Parathyroid adenoma (tissue), 2 donors: ENCODE measurements around the gene MC3R.

Experiments
- H2AFZ ChIP-seq: fragments of 300-600 bp; sonication (generic); one replicate; pipeline ENCODE4 v1.7.0; 2017; ENCODE audit warnings: antibody characterized with exemption, mild to moderate bottlenecking
- H3K27ac ChIP-seq: fragments of 300-600 bp; sonication (generic); one replicate; pipeline ENCODE4 v1.7.0; 2017
- H3K27me3 ChIP-seq: fragments of 300-600 bp; sonication (generic); one replicate; pipeline ENCODE4 v1.7.0; 2017; ENCODE audit warnings: low read length; ENCODE audit not compliant: control insufficient read depth, insufficient read depth
- H3K36me3 ChIP-seq: fragments of 300-600 bp; sonication (generic); one replicate; pipeline ENCODE4 v1.7.0; 2017; ENCODE audit warnings: low read length; ENCODE audit not compliant: control insufficient read depth, insufficient read depth
- H3K4me1 ChIP-seq: fragments of 300-600 bp; sonication (generic); one replicate; pipeline ENCODE4 v1.7.0; 2017; ENCODE audit warnings: control low read depth
- H3K4me2 ChIP-seq: fragments of 300-600 bp; sonication (generic); one replicate; pipeline ENCODE4 v1.7.0; 2017; ENCODE audit warnings: low read length
- H3K4me3 ChIP-seq: fragments of 300-600 bp; sonication (generic); one replicate; pipeline ENCODE4 v1.7.0; 2017; ENCODE audit warnings: low read depth, low read length
- H3K79me2 ChIP-seq: fragments of 300-600 bp; sonication (generic); one replicate; pipeline ENCODE4 v1.7.0; 2017; ENCODE audit warnings: control low read depth
- H3K9ac ChIP-seq: fragments of 300-600 bp; sonication (generic); one replicate; pipeline ENCODE4 v1.7.0; 2017; ENCODE audit warnings: mild to moderate bottlenecking
- H3K9me3 ChIP-seq: fragments of 300-600 bp; sonication (generic); one replicate; pipeline ENCODE4 v1.7.0; 2017; ENCODE audit warnings: low read length; ENCODE audit not compliant: control insufficient read depth
- CTCF ChIP-seq: fragments of 300-600 bp; sonication (generic); IDR thresholded peaks from one replicate; pipeline ENCODE4 v1.7.0; 2017; ENCODE audit warnings: antibody characterized with exemption, mild to moderate bottlenecking
- donor health status: primary hyperparathyroidism.

The MC3R gene

DNA sequence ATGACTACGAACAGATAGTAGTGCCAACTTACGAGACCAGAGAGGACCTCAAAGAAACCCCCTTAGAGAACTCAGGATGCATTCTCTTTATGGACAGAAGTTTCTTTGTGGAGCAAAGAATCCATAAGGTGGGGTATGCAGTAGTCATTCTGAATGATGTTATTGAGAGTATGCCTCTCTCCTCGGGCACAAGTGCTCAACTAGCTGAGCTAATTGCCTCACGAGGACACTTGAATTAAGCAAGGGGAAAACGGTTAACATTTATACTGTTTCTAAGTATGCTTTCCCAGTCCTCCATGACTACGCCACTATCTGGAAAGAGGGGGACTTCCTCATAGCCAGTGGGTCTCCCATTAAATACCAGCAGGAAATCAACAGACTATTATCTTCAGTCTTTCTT lies 25.6 kb downstream of the MC3R start:
- H3K4me1 ChIP-seq: no peaks in the 10 kb centered on the region
- TF ChIP-seq CTCF: no peak
- no peaks in the 10 kb centered on the region for H3K36me3 ChIP-seq
- no peak overlapping the region for H3K9ac ChIP-seq
- no peak overlapping the region for H3K4me2 ChIP-seq
- no peak overlapping the region for H3K4me3 ChIP-seq
- no peak overlapping the region for H2AFZ ChIP-seq
- no peaks in the 10 kb centered on the region for H3K79me2 ChIP-seq
- no peak overlapping the region for H3K27ac ChIP-seq
- H3K27me3 ChIP-seq: no peaks in the 10 kb centered on the region
- no peaks in the 10 kb centered on the region for H3K9me3 ChIP-seq

GRCh38 chr20:56278196-56278595 lies 29.7 kb downstream of the MC3R start:
- H2AFZ ChIP-seq: no peak overlapping the region
- no peaks in the 10 kb centered on the region for H3K79me2 ChIP-seq
- no peaks in the 10 kb centered on the region for H3K36me3 ChIP-seq
- no peak overlapping the region for H3K27ac ChIP-seq
- no peak overlapping the region for H3K4me2 ChIP-seq
- no peak overlapping the region for H3K4me3 ChIP-seq
- H3K9me3 ChIP-seq: peaks cover 3% of the 10 kb centered on the region
- H3K27me3 ChIP-seq: no peaks in the 10 kb centered on the region
- no peaks in the 10 kb centered on the region for H3K4me1 ChIP-seq
- no peak overlapping the region for H3K9ac ChIP-seq
- no peak for TF ChIP-seq CTCF

- Histone ChIP-seq H2AFZ (no peak overlapping the region), H3K9me3 (peaks cover 3% of the 10 kb centered on the region), H3K4me1 (no peaks in the 10 kb centered on the region), H3K36me3 (no peaks in the 10 kb centered on the region), H3K9ac (no peak overlapping the region), H3K27ac (no peak overlapping the region), H3K79me2 (no peaks in the 10 kb centered on the region), H3K4me2 (no peak overlapping the region), H3K4me3 (no peak overlapping the region), H3K27me3 (no peaks in the 10 kb centered on the region)
- TF ChIP-seq CTCF: no peak
Observed at GRCh38 chr20:56285496-56285895, 37.0 kb downstream of the MC3R start.

DNA sequence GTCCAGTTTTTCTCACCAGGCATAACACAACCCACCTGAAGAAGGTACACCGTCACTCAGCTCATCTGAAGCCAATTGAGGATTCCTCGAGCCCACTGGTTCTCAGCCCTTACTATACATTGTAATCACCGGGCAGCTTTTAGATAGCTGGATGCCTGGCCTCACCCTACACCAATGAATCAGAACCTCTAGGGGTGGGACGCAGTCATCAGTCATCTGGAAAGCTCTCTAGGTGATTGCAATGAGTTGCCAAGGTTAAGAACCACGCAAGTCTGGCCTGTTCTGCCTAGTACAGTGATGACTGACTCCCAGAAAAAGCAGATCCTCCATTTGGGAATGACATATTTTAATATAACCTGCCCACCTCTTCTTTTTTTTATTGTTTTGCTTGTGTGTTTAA lies 41.1 kb downstream of the MC3R start:
- TF ChIP-seq CTCF: no peak
- no peaks in the 10 kb centered on the region for H3K36me3 ChIP-seq

DNA sequence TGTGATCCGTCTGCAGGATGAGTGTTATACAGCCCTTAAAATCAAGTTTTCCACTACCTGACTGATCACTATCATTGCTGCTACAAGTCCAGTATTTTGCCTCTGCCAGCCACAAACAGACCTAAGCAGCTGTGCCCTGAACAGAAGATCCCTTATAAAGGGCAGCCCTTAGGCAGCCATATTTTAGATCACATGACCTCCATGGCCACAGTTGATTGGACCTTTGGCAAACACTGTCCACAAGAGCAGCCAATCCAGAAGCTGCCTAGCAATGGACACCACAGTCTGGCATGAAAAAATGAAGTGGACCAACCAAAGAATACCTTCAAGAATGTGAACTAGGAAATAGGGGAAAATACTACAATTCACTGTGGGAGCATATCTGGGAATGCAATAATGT lies 50.8 kb downstream of the MC3R start:
- no peak for TF ChIP-seq CTCF
- no peaks in the 10 kb centered on the region for H3K27me3 ChIP-seq
- no peaks in the 10 kb centered on the region for H3K36me3 ChIP-seq
- no peak overlapping the region for H3K27ac ChIP-seq
- no peaks in the 10 kb centered on the region for H3K79me2 ChIP-seq
- no peak overlapping the region for H2AFZ ChIP-seq
- no peak overlapping the region for H3K4me3 ChIP-seq
- H3K9ac ChIP-seq: no peak overlapping the region
- no peak overlapping the region for H3K4me2 ChIP-seq
- H3K4me1 ChIP-seq: no peaks in the 10 kb centered on the region
- H3K9me3 ChIP-seq: no peaks in the 10 kb centered on the region

More for the DNA sequence above, 41.1 kb downstream of the MC3R start:
- no peaks in the 10 kb centered on the region for H3K79me2 ChIP-seq
- no peak overlapping the region for H3K9ac ChIP-seq
- H2AFZ ChIP-seq: no peak overlapping the region
- no peak overlapping the region for H3K27ac ChIP-seq
- no peaks in the 10 kb centered on the region for H3K9me3 ChIP-seq
- no peaks in the 10 kb centered on the region for H3K4me1 ChIP-seq
- no peak overlapping the region for H3K4me2 ChIP-seq
- H3K27me3 ChIP-seq: no peaks in the 10 kb centered on the region
- no peak overlapping the region for H3K4me3 ChIP-seq
